HepG2 (cell line): ENCODE results near the gene KLF7. TPM values are rescaled to one million over a fixed set of nuclear protein-coding genes. Genes with fewer than 3 reads are reported as not detected.
A peak's percentile ranks its signal among the peaks of the same experiment; 100 is the strongest.

ENCODE experiments used
- microRNA-seq: library from miRNA; unstranded; fragments of <30 nt; microRNA quantifications from one replicate; pipeline ENCODE4, GENCODE V29; 2020
- polyA plus RNA-seq, 8 experiments: library from polyadenylated mRNA; depleted of rRNA in 3 of 8; stranded (reverse) in 7 of 8; unstranded in 1 of 8; fragments of >200 nt; fragmentation: Illumina TruSeq in 4 of 8; extraction: Trizol in 4 of 8; gene quantifications; 2 replicates each; pipeline versions ENCODE4 v1.2.1 to v1.2.3, GENCODE V29; 2011 to 2016; ENCODE audit warnings: low read depth in 4 of 8, missing spikeins in 1 of 8, mixed read lengths in 1 of 8; ENCODE audit not compliant: insufficient read depth in 1 of 8
- small RNA-seq, 3 experiments: library from RNA; depleted of rRNA; stranded (forward); fragments of <200 nt; gene quantifications; one replicate each; pipeline ENCODE3, GENCODE V24; 2012; ENCODE audit warnings: low read depth in 2 of 3, low replicate concordance in 1 of 3; ENCODE audit not compliant: insufficient read length in 3 of 3, insufficient read depth in 2 of 3
- total RNA-seq, 5 experiments: library from RNA; depleted of rRNA; stranded (reverse); fragments of >200 nt; fragmentation: Illumina TruSeq; extraction: Trizol; gene quantifications; 2 replicates each; pipeline ENCODE4 v1.2.3, GENCODE V29; 2016; ENCODE audit warnings: low read depth in 1 of 5

Gene KLF7
- total and polyA plus RNA-seq, 2 of the 13 experiments (the other 11 are each of a cell fraction or from before 2014, with no cell fraction given) = 2.6 to 5.4 TPM

Small RNA genes lying within 50 kb of the gene (microRNA-seq; reads per million reads assigned to microRNA genes)
- 15.3 reads per million, percentile 52 among the genes with 10 or more reads in this experiment for gene MIR2355
- 0.68 reads per million for gene MIR7845

Small RNA genes lying within 50 kb of the gene (small RNA-seq; reads per million reads assigned to genes)
- 0.31 to 45.4 (median 21.8) reads per million in 3 experiments for gene MIR2355
- gene MIR7845 = 0 reads per million in 3 experiments

Other genes with a start within 250 kb of the KLF7 start
- not detected in 2 replicates for gene CPO, start 226.4 kb downstream of the KLF7 start, total RNA-seq (2016; rRNA removed; fragmentation: Illumina TruSeq; extraction: Trizol)
- gene CPO, start 226.4 kb downstream of the KLF7 start, polyA plus RNA-seq (2011; rRNA removed) = 0.07 TPM in 1 of 2 replicates, not detected in the other